Tibial nerve (tissue), 4 donors: ENCODE results near the gene ZER1. TPM values are rescaled to one million over a fixed set of nuclear protein-coding genes. Genes with fewer than 3 reads are reported as not detected.
A peak's percentile ranks its signal among the peaks of the same experiment; 100 is the strongest.

Source experiments
- DNase-seq, 2 donors: peaks; one replicate each; pipeline ENCODE4 v3.0.0-alpha.2; 2019; ENCODE audit warnings: low spot score in 2 of 2
- H3K27ac ChIP-seq, 4 donors: fragments of 200-600 bp; sonication (generic) in 3 of 4; one replicate each; pipeline ENCODE4 v1.5.1; 2017 to 2019; ENCODE audit warnings: mild to moderate bottlenecking in 1 of 4
- H3K27me3 ChIP-seq, 2 donors: fragments of 200-600 bp; sonication (generic) in 1 of 2; one replicate each; pipeline versions ENCODE4 v1.5.1 to v1.6.0; 2017 to 2019
- H3K36me3 ChIP-seq, 3 donors: fragments of 200-600 bp; sonication (generic); one replicate each; pipeline ENCODE4 v1.5.1; 2018 to 2019
- H3K4me1 ChIP-seq, 4 donors: fragments of 200-600 bp; sonication (generic) in 3 of 4; one replicate each; pipeline ENCODE4 v1.5.1; 2017 to 2019
- H3K4me3 ChIP-seq, 4 donors: fragments of 200-600 bp; sonication (generic) in 3 of 4; one replicate each; pipeline ENCODE4 v1.5.1; 2017 to 2019; ENCODE audit warnings: mild to moderate bottlenecking in 1 of 4, moderate library complexity in 1 of 4
- H3K9me3 ChIP-seq, 4 donors: fragments of 200-600 bp; sonication (generic) in 3 of 4; one replicate each; pipeline ENCODE4 v1.5.1; 2017 to 2019
- CTCF ChIP-seq, 5 experiments: fragments of 200-600 bp in 3 of 5; fragments of 450-650 bp in 2 of 5; sonication (generic) in 3 of 5; IDR thresholded peaks; one replicate each; pipeline ENCODE4 v1.5.1; 2016 to 2019; ENCODE audit warnings: antibody characterized with exemption in 5 of 5, mild to moderate bottlenecking in 3 of 5, moderate library complexity in 2 of 5
- EP300 ChIP-seq, 2 donors: sonication (generic); formaldehyde crosslinking; IDR thresholded peaks; one replicate each; pipeline ENCODE4 v1.6.1; 2017; ENCODE audit warnings: antibody characterized with exemption in 2 of 2, mild to moderate bottlenecking in 1 of 2
- POLR2A ChIP-seq, 2 donors: fragments of 450-650 bp; IDR thresholded peaks; one replicate each; pipeline ENCODE4 v1.6.1; 2017; ENCODE audit warnings: antibody characterized with exemption in 2 of 2, mild to moderate bottlenecking in 2 of 2, moderate library complexity in 2 of 2
- WGBS, 2 donors: methylation state at CpG; one replicate each; pipeline ENCODE4 v1.1.5; 2018; 5-methylcytosine and 5-hydroxymethylcytosine counted together
- total RNA-seq, 4 donors: library from RNA; depleted of rRNA; stranded (reverse); fragments of >200 nt; gene quantifications; one replicate each; pipeline ENCODE4 v1.1.0, GENCODE V29; 2016

Gene ZER1
- 10 to 100 TPM; 45.8 to 68.6 (median 61.3) TPM for total RNA-seq

- TF ChIP-seq POLR2A (IDR thresholded peaks at IDR 0.05) (peak; percentile 67 to 75), CTCF (IDR thresholded peaks at IDR 0.05) (peak in 2 of 5 experiments; percentile 42 to 55), EP300 (IDR thresholded peaks at IDR 0.05) (peak; percentile 93 to 94)
- H3K4me1 ChIP-seq: peaks cover 0 to 28% (median 11%) of the 10 kb centered on the region in 4 donors
- 1 to 2% methylated on average over 32 to 43 of the region's 72 CpGs for WGBS, 2 donors
Measured at GRCh38 chr9:128771745-128772519, at the start of gene ZER1. TSS of gene ZER1 (minus strand) at chr9:128771927. CDS start at chr9:128755565, 16,362 bp downstream.

GRCh38 chr9:128820665-128821583 lies 49.2 kb upstream of the ZER1 start:
- DNase-seq: no peak
- Histone ChIP-seq H3K36me3 (peaks cover 0 to 54% (median 0%) of the 10 kb centered on the region in 3 donors), H3K4me1 (peaks cover 0 to 15% (median 11%) of the 10 kb centered on the region in 4 donors), H3K27me3 (no peaks in the 10 kb centered on the region), H3K9me3 (no peaks in the 10 kb centered on the region), H3K27ac (no peak overlapping the region), H3K4me3 (no peak overlapping the region)
- 83 to 84% methylated on average over 23 to 24 of the region's 24 CpGs for WGBS, 2 donors
- no peak for TF ChIP-seq CTCF (IDR thresholded peaks at IDR 0.05)
- TF ChIP-seq EP300 (IDR thresholded peaks at IDR 0.05): no peak
- no peak for TF ChIP-seq POLR2A (IDR thresholded peaks at IDR 0.05)

More at GRCh38 chr9:128771745-128772519, at the start of gene ZER1:
- Histone ChIP-seq H3K27ac (peak within 1 kb of the TSS; percentile 92 to 96 (median 95)), H3K27me3 (no peaks in the 10 kb centered on the region), H3K36me3 (peaks cover 0 to 10% (median 0%) of the 10 kb centered on the region in 3 donors), H3K9me3 (peaks cover 0 to 8% (median 0%) of the 10 kb centered on the region in 4 donors), H3K4me3 (peak within 1 kb of the TSS; percentile 72 to 95 (median 88))
- DNase-seq: peak; percentile 88 to 90

- WGBS, 2 donors: 68 to 73% methylated on average over 16 to 17 of the region's 18 CpGs
- peaks cover 0 to 15% (median 11%) of the 10 kb centered on the region in 4 donors for H3K4me1 ChIP-seq
- TF ChIP-seq EP300 (IDR thresholded peaks at IDR 0.05): no peak
- TF ChIP-seq POLR2A (IDR thresholded peaks at IDR 0.05): no peak
- no peak for TF ChIP-seq CTCF (IDR thresholded peaks at IDR 0.05)
- H3K4me3 ChIP-seq: peak overlapping the region in 1 of 4 donors; percentile 87
- H3K36me3 ChIP-seq: peaks cover 0 to 45% (median 0%) of the 10 kb centered on the region in 3 donors
- H3K9me3 ChIP-seq: no peaks in the 10 kb centered on the region
- H3K27ac ChIP-seq: peak overlapping the region in 2 of 4 donors; percentile 80 to 89
- no peak for DNase-seq
- no peaks in the 10 kb centered on the region for H3K27me3 ChIP-seq
Measured at GRCh38 chr9:128819716-128820664, 48.3 kb upstream of the ZER1 start.

GRCh38 chr9:128818839-128819715 lies 47.4 kb upstream of the ZER1 start:
- H3K27ac ChIP-seq: peak overlapping the region; percentile 46 to 90 (median 84)
- peak overlapping the region; percentile 51 to 87 (median 66) for H3K4me3 ChIP-seq
- H3K36me3 ChIP-seq: peaks cover 0 to 36% (median 0%) of the 10 kb centered on the region in 3 donors
- no peaks in the 10 kb centered on the region for H3K27me3 ChIP-seq
- H3K4me1 ChIP-seq: peaks cover 0 to 15% (median 11%) of the 10 kb centered on the region in 4 donors
- no peaks in the 10 kb centered on the region for H3K9me3 ChIP-seq
- DNase-seq: no peak
- 11 to 17% methylated on average over 50 to 69 of the region's 90 CpGs for WGBS, 2 donors
- TF ChIP-seq EP300 (IDR thresholded peaks at IDR 0.05) (no peak), CTCF (IDR thresholded peaks at IDR 0.05) (no peak), POLR2A (IDR thresholded peaks at IDR 0.05) (no peak)
